ENCODE data around the gene GABRR3.
"Not testable (repeated sequence)": the region's sequence is repeated elsewhere in the genome, so short reads cannot be mapped to it uniquely, and the experiment has no call there.

The GABRR3 gene

GRCh38 chr3:98025392-98025945 lies 9.6 kb downstream of the GABRR3 start:
- DNase-seq (ENCODE audit: low read depth), result no peak
- no peak overlapping the region for H3K4me3 ChIP-seq (ENCODE audit: low read depth, low read length)

DNA sequence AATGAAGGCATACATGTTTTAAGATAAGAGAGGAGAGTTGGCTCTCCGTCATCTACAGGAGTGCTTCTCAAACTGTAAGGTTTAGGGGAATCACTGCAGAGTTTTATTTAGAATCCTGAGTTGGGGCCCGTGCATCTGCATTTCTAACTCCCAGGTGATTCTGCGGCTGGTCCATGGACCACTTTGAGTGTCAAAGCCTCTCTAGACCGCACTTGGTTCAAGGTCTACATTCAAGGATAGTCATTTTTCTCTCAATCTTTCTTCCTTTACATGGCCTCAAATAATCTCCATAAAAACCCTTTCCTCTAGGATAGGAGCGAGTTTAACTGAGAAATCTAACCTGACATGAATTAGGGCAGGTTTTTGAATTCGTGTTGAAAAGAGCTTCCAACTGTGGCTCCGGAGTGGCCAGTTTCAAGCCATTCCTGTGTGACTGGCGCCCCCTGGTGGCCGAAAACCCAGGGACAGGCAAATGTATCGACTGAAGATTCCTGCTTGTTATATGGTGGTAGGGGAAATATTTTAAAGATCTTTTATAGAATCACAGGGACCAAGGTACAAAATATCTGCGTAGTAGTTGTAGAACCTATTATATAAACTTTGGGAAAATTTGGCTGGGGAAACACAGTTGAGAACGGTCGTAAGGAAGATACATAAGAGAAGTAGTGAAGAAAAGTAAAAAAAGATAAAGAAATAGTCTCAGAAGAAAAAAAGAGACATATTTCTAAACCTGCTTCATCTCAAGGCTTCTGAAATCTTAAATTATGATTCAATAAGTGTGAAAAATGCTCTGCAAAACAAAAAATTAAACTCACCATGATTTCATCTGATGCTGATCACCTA lies 11.9 kb downstream of the GABRR3 start:
- no peak overlapping the region for H3K4me3 ChIP-seq (ENCODE audit: low read depth, low read length)
- no peak for DNase-seq (ENCODE audit: low read depth)

DNA sequence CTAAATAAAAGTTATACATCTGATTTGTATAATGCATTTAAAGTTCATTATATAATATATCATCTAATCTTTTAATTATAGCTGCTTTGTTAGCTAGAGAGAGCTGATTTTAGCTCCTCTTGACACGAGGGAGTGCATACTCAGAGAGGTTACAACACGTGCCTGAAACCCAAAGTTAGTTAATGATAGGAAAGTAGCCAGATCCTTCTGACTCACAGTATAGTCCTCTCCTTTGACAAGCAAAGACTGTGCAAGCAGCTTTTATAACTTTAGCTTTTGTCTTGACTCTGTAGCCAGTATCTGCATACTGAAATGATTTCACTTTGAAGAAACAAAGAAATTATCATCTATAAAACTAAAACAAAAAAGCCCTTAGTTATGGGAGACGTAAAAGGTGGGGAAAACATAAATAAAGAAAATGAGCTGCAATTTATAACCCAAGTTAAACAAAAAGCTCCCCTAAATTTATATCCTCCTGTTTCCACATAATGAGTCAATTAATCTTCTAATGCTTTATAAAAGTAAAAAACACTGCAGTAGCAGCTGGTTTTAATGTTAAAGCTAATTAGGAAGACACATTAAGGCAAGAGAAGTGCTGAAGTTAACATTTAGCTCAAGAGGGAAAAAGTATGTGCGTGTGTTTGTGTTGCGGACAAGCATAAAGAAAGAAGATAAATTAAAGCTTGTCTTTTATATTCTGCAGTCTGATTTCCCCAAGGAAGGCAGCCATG lies 13.1 kb downstream of the GABRR3 start:
- no peak overlapping the region for H3K4me3 ChIP-seq (ENCODE audit: low read depth, low read length)
- DNase-seq (ENCODE audit: low read depth), result no peak

- no peak for DNase-seq (ENCODE audit: low read depth)
- no peak overlapping the region for H3K4me3 ChIP-seq (ENCODE audit: low read depth, low read length)
Observed at GRCh38 chr3:98020412-98020811, 14.7 kb downstream of the GABRR3 start.

- no peak for DNase-seq (ENCODE audit: low read depth)
- H3K4me3 ChIP-seq (ENCODE audit: low read depth, low read length), result no peak overlapping the region
Observed at GRCh38 chr3:98018301-98018700, 16.8 kb downstream of the GABRR3 start.

DNA sequence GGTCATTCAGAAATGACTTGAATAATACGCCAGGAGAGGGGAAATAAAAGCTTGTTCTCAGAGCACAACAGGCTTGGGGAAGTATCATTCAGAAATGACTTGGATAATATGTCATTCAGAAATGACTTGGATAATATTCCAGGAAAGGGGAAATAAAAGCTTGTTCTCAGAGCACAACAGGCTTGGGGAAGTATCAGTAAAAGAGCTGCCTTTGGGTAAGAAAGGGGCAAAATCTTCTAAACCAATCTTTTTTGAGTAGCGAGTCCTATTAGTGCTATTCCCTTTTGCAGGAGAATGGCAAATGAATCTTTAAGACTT lies 20.9 kb downstream of the GABRR3 start:
- no peak for DNase-seq (ENCODE audit: low read depth)
- H3K4me3 ChIP-seq (ENCODE audit: low read depth, low read length), result no peak overlapping the region

DNA sequence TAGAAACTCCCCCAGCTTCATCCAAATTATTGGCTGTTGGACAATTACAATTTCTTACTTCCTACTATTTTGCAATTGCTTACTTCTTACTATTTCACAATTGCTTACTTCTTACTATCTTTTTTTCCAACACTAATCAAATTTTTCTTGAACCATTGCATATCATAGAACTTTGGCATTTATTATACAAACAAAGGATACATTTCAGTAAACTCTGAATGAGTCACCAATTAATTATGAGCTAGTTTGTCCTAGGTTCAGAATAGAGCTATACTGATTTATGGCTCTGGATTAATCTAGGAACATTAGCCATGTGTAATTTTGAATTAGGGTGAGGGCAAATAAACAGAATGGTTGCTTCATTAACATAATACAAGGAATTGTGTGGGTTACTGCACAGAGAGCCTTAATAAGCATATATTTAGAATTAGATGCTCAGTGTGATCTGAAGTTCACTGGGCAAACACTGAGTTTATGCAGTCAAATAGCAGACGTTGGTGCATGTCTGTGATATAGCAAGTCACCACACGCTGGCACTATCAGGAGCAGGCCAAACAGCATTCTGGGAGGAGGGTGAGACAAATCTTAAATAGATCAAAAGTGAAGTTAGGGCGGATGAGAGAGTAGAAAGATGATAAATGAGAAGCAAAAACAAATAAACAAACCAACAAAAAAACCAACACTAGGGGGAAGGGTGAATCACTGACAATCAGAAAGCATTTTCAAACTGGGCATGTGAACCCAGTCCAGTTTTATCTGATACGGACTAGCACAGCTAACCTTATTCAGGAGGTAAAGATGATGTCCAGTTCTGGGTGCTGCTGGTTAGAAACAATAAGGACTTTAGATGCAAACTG lies 21.5 kb downstream of the GABRR3 start:
- H3K4me3 ChIP-seq (ENCODE audit: low read depth, low read length), result no peak overlapping the region
- DNase-seq (ENCODE audit: low read depth), result no peak

DNA sequence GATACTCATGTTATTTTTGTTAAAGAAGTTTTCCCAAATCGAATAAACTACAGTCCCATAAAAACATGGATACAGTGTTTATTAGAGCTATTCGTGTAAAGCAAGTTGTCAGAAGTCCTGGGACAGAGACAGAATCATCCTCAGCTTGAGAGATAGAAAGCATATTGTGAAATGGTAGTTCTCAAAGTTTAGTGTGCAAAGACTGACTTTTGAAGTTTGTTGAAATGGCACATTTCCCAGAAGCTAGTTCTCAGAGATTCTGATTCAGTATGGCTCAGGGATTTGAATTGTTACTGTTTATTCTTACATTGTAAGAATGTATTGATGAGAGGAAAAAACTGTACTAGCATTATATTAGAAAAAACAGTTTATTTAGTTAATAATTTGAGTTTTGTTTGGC lies 22.1 kb downstream of the GABRR3 start:
- H3K4me3 ChIP-seq (ENCODE audit: low read depth, low read length), result no peak overlapping the region
- DNase-seq (ENCODE audit: low read depth), result peak; percentile 30

DNA sequence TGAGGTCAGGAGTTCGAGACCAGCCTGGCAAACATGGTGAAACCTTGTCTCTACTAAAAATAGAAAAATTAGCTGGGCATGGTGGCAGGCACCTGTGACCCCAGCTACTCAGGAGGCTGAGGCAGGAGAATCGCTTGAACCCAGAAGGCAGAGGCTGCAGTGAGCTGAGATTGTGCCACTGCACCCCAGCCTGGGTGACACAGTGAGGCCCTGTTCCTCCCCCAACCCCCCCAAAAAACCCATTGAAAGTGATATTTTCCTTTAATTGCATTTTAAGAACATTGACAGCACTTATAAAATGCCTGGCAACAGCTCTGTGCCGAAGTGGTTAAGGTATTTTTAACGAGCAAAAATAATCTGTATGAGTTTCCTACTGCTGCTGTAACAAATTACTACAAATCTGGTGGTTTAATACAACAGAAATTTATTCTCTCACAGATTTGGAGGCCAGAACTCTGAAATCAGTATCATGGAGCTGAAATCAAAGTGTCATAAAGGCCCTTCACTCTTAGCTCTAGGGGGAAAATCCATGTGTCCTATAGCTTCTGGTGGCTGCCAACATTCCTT lies 24.1 kb downstream of the GABRR3 start:
- not testable (repeated sequence) for H3K4me3 ChIP-seq (ENCODE audit: low read depth, low read length); DNase-seq (ENCODE audit: low read depth)

GRCh38 chr3:98010194-98010882 lies 24.8 kb downstream of the GABRR3 start:
- DNase-seq (ENCODE audit: low read depth), result no peak

GRCh38 chr3:98008855-98009254 lies 26.3 kb downstream of the GABRR3 start:
- H3K4me3 ChIP-seq (ENCODE audit: low read depth, low read length), result no peak overlapping the region

More at GRCh38 chr3:98010194-98010882, 24.8 kb downstream of the GABRR3 start:
- H3K4me3 ChIP-seq (ENCODE audit: low read depth, low read length), result no peak overlapping the region

DNA sequence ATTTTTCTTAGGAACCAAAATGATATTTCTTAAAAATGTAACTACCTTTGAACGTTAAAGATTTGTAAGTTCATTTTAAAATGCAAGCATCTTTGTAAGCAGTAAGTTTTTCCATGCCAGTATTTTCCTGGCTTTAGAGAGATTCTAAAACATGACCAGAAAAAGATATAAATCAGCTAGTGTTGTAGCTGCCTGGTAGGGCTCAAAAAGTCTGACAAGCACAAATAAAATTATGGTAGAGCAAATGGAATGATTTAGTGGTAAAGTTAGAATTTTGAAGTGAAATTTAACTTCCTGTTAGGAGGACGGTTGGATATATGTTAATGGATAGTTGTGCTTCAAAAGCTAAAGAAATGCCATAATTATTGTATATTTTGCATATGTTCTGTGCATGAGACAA lies 29.7 kb downstream of the GABRR3 start:
- no peak overlapping the region for H3K4me3 ChIP-seq (ENCODE audit: low read depth, low read length)
- no peak for DNase-seq (ENCODE audit: low read depth)

More at GRCh38 chr3:98008855-98009254, 26.3 kb downstream of the GABRR3 start:
- DNase-seq (ENCODE audit: low read depth), result no peak

DNA sequence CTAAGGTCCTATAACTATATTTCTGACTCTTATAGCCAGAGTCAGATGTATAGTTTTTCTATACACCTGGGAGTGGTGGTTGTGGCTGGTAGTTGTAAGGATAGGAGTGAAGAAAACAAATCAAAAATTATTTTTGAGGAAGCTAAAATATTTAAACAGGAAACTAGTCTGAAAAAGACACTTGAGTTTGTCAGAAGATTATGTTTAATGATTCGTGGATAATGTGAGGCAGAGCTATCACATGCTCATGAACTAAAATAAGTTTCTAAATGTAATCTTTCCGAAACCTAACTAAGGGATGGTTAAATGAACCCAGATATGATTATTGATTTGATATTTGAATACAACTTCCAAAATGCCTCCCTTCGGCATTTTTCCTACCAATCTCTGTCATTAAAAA lies 30.4 kb downstream of the GABRR3 start:
- H3K4me3 ChIP-seq (ENCODE audit: low read depth, low read length), result no peak overlapping the region
- no peak for DNase-seq (ENCODE audit: low read depth)

DNA sequence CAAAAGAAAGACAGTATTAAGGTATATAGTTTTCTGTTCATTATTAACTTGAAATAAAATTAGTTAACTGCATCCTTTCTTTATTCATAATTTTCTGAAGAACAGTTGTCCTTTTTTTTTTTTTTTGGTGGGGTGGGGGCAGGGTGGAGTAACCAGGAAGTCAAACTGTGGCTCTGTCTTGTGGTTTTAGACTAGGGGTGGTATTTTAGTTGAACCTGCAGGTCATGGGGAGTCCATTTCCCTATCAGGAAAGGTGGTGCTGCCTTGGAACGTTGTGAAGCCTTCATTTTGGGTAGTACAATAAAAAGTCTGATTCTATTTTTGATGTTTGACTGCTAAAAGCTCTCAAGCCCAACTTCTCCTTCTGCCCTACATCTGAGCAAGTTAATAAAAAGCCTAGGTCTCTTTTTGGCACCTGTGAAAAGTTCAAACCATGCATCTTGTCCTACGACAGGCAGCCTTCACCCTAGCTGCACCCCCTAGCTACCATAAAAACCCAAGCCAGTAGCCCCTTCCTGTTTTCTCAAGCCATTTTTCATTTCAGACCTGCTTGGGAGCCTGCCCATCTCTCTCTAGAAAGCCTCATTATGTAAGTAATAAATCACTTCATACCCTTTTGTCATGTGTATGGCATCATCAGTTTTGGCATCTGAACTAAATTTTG lies 31.7 kb downstream of the GABRR3 start:
- DNase-seq (ENCODE audit: low read depth), result no peak
- no peak overlapping the region for H3K4me3 ChIP-seq (ENCODE audit: low read depth, low read length)

DNA sequence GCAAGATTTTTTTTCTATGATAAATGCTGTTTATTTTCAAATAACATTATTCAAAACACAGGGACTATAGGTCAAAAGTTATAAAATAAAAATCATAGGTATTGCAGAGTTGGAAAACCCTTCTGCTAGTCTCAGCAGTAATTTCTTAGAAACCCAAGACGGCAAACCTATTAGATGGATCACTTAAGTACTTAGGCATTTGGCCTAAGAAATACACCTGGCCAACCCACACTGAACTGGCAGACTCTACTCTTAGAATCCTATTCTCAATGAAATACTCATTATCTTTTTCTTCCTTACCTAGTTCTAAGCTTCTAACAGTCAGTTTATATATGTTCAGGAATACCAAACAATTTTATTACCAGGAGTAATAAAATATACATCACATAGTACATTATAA lies 32.4 kb downstream of the GABRR3 start:
- DNase-seq (ENCODE audit: low read depth), result no peak
- H3K4me3 ChIP-seq (ENCODE audit: low read depth, low read length), result no peak overlapping the region

GRCh38 chr3:97999994-98000393 lies 35.1 kb downstream of the GABRR3 start:
- no peak overlapping the region for H3K4me3 ChIP-seq (ENCODE audit: low read depth, low read length)
- DNase-seq (ENCODE audit: low read depth), result no peak

- no peak for DNase-seq (ENCODE audit: low read depth)
- no peak overlapping the region for H3K4me3 ChIP-seq (ENCODE audit: low read depth, low read length)
Observed at GRCh38 chr3:97999103-97999502, 36.0 kb downstream of the GABRR3 start.

DNA sequence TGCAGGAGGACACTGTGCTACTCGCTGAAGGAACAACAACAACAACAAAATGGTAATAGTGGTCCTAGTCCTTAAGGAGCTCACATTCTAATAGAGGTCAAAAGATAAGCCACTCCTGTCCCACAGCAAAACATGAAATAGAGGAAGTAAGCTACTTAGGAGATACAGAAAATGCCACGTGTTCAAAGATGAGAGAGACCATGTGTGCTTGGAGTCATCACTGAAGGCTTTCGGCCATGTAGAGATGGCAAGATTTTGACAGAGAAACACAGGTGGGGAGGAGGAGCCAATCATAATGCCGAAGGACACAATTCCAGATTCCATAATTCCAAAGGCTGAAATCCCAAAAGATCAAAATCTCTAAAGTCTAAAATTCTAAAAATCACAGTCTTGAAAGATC lies 38.1 kb downstream of the GABRR3 start:
- no peak overlapping the region for H3K4me3 ChIP-seq (ENCODE audit: low read depth, low read length)
- DNase-seq (ENCODE audit: low read depth), result no peak

Measured in skeletal muscle cell (primary cell).